Chondrocyte (in vitro differentiated cells): ENCODE measurements around the gene TXNRD3. TPM values are rescaled to one million over a fixed set of nuclear protein-coding genes. Genes with fewer than 3 reads are reported as not detected.
A peak's percentile ranks its signal among the peaks of the same experiment; 100 is the strongest.

ENCODE experiments used
- DNase-seq: peaks from one replicate; pipeline ENCODE4 v3.0.0; 2021; ENCODE audit warnings: mixed read lengths, low spot score
- H3K27ac Mint-ChIP-seq: one replicate; pipeline ENCODE4 v1.8.0; 2021; ENCODE audit warnings: mild to moderate bottlenecking, moderate library complexity, mixed read lengths; ENCODE audit not compliant: unreplicated experiment
- H3K27me3 Mint-ChIP-seq: 2 replicates; pipeline ENCODE4 v1.8.0; 2021; ENCODE audit warnings: low read depth, mixed read lengths
- H3K36me3 Mint-ChIP-seq: 2 replicates; pipeline ENCODE4 v1.8.0; 2021; ENCODE audit warnings: low read depth, mixed read lengths
- H3K4me1 Mint-ChIP-seq: 2 replicates; pipeline ENCODE4 v1.8.0; 2021; ENCODE audit warnings: low read depth, mild to moderate bottlenecking, mixed read lengths
- H3K4me3 Mint-ChIP-seq: one replicate; pipeline ENCODE4 v1.8.0; 2021; ENCODE audit warnings: mild to moderate bottlenecking, moderate library complexity, mixed read lengths; ENCODE audit not compliant: unreplicated experiment
- H3K9me3 Mint-ChIP-seq: 2 replicates; pipeline ENCODE4 v1.8.0; 2021; ENCODE audit warnings: low read depth, mixed read lengths
- CTCF ChIP-seq: fragments of 200-600 bp; sonication (generic); IDR thresholded peaks from 2 replicates; pipeline ENCODE4 v1.5.0; 2021; ENCODE audit warnings: antibody characterized with exemption, mild to moderate bottlenecking, moderate library complexity
- total RNA-seq: library from RNA; stranded (reverse); gene quantifications from 3 replicates; pipeline ENCODE4 v1.2.1, GENCODE V29; 2021

The TXNRD3 gene
- total RNA-seq, 1 donor from 2014 or later = 14.2 TPM

DNA sequence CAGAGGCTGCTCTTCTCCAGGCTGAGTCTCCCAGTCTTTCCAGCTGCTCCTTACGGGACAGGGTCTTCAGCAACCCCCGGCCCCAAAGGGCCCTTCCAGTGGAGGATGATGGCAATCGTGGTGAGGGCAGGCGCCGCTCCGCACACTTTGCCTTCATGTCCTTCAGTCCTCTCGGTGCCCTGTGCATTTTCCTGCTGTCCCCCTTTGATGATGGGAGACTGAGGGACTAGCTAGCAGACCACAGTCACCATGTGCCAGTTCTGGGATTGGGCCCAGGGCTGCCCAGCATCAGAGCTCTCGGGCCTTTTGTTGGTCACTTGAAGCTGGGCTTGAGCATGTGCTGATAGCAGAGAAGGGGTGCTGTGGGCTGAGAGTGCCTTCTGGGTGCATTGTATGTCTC, 8.8 kb upstream of the TXNRD3 start:
- H3K27ac Mint-ChIP-seq = no peak overlapping the region
- H3K4me1 Mint-ChIP-seq = no peaks in the 10 kb centered on the region
- H3K27me3 Mint-ChIP-seq = peaks cover 37% of the 10 kb centered on the region
- DNase-seq = no peak
- peaks cover 7% of the 10 kb centered on the region for H3K9me3 Mint-ChIP-seq
- TF ChIP-seq CTCF = no peak
- no peaks in the 10 kb centered on the region for H3K36me3 Mint-ChIP-seq
- H3K4me3 Mint-ChIP-seq = no peak overlapping the region

DNA sequence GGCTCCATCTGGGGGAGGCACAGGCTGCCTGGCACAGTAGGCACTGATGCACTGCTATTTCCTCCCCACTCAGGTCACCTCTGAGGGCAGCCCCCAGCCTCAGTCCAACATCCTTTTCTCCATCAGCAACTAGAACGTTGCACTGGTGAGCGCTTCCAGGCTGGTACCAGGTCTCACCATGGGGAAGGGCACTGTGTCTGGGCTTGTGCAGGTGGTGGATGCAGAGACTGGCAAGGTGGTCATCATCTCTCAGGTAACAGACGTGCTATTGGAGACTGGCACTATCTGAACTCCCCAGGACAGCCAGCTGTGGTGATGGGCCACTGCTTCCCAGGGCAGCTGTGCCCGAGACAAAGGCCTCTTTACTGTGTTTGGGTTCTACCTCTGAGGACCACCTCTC, 8.3 kb upstream of the TXNRD3 start:
- peaks cover 9% of the 10 kb centered on the region for H3K9me3 Mint-ChIP-seq
- DNase-seq = no peak
- H3K36me3 Mint-ChIP-seq = no peaks in the 10 kb centered on the region
- H3K4me1 Mint-ChIP-seq = no peaks in the 10 kb centered on the region
- H3K27me3 Mint-ChIP-seq = peaks cover 37% of the 10 kb centered on the region
- TF ChIP-seq CTCF = no peak
- H3K27ac Mint-ChIP-seq = no peak overlapping the region
- H3K4me3 Mint-ChIP-seq = no peak overlapping the region

DNA sequence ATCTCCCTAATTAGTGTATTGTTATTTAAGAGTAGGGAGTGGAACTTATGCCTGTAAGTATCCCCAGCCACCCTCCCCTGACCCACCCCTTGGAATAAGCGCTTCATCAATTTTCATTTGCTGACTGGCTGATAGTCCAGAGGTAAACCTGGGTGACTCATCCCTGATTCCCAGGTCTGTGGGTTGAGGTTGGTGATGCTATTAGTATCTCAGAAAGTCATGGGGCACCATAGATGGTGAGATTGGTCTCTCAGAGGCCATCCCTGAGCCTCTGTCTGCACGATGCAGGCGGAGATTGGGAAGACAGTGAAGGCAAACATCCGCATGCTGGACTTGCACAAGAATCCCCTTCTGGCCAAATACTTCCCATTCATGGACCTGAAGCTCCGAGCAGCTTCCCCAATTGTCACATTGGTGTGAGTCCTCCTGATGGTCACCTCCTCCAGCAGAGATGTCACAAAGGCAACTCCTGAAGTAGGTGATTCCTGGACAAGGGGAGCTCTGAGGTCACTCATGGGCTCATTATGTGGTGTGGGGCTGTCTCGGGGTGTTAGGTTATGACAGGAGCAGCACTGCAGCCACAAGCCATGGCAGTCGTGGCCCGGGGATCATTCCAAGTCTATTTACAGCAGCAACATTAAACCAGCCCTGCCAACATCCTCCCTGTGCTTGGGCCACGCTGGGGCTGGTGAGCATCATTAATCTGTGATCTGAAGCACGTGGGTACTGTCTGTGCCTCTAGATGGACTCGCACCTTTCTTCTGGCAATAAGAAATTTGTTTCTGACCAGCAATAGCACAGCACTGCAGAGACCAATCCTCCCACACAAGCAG, 6.8 kb upstream of the TXNRD3 start:
- H3K9me3 Mint-ChIP-seq = peaks cover 9% of the 10 kb centered on the region
- H3K4me1 Mint-ChIP-seq = no peaks in the 10 kb centered on the region
- TF ChIP-seq CTCF = no peak
- no peak overlapping the region for H3K4me3 Mint-ChIP-seq
- DNase-seq = no peak
- no peak overlapping the region for H3K27ac Mint-ChIP-seq
- peaks cover 38% of the 10 kb centered on the region for H3K27me3 Mint-ChIP-seq
- no peaks in the 10 kb centered on the region for H3K36me3 Mint-ChIP-seq

DNA sequence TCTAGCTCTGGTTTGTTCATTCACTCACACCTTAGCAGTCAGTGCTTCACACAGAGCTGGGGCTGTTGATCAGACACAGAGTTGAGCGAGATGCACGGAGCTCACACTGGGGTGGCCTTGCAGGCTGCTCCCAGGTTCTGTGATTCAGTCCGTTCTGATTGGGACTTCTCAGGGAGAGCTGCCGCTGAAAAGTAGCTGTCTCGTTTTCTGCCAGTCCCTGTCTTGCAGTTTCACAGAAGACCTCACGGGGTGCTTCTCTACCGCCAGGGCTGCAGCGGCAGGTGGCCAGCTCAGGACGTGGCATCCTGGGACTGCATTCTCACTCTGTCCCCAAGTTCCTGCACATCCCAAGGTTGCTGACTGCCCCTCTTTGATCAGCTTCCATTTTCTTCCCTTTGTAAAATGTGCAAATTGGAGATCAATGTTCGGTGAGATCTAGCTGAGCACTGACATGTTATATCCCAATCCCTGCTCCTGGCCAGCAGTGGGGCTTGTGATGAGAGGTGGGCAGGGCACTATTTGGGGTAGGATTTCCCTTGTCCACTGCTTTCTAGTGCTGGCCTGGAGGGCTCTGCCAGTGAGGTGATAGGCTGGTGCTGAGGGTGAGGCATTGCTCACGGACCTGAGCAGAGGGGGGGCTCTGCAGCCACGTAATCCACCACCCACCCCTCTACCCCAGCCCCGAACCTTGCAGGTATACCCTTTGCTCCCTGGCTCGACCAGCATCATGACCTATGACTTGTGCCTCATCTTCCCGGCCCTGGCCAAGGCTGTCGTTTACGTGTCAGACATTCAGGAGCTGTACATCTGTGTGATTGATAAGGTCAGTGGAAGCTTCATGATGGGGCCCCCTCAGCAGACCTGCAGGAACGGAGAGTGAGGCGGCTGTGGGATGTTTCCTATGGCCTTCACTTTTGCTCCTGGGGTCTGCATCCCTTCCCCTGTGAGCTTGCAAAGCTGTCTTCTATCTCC, 5.3 kb upstream of the TXNRD3 start:
- Mint-ChIP-seq H3K27me3 (peaks cover 35% of the 10 kb centered on the region), H3K4me3 (no peak overlapping the region), H3K9me3 (peaks cover 9% of the 10 kb centered on the region), H3K4me1 (peaks cover 1% of the 10 kb centered on the region), H3K36me3 (no peaks in the 10 kb centered on the region), H3K27ac (no peak overlapping the region)
- DNase-seq = no peak
- TF ChIP-seq CTCF = peak; percentile 49

DNA sequence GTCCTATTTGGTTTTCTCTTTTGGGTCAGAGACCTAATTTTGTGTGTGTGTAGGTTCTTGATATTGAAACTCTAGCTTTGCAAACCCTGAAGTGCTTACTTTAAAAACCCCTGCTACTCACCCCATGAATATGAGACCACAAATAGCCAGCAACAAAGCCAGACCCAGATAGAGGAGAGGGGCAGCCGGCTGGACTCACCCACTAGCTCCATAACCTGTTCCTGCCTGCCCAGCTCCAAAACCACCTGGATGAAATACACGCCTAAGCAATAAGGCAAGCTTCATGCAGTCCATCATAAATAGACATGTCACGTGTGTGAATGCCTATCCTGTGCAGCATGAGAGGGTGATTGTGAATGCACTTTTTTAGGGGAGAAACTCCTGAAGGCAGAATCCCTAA, 3.7 kb upstream of the TXNRD3 start:
- Mint-ChIP-seq H3K36me3 (no peaks in the 10 kb centered on the region), H3K4me1 (peaks cover 9% of the 10 kb centered on the region), H3K4me3 (no peak overlapping the region), H3K27ac (no peak overlapping the region), H3K27me3 (peaks cover 32% of the 10 kb centered on the region), H3K9me3 (peaks cover 9% of the 10 kb centered on the region)
- DNase-seq = no peak
- TF ChIP-seq CTCF = no peak
